GM19023 (cell line): ENCODE measurements around the gene ACAN.

Experiments used
- ATAC-seq: cut with Tn5 transposase; IDR thresholded peaks from one replicate; pipeline ENCODE4 v1.9.1; 2021; ENCODE audit warnings: mild to moderate bottlenecking, moderate library complexity; ENCODE audit not compliant: unreplicated experiment

Gene ACAN

DNA sequence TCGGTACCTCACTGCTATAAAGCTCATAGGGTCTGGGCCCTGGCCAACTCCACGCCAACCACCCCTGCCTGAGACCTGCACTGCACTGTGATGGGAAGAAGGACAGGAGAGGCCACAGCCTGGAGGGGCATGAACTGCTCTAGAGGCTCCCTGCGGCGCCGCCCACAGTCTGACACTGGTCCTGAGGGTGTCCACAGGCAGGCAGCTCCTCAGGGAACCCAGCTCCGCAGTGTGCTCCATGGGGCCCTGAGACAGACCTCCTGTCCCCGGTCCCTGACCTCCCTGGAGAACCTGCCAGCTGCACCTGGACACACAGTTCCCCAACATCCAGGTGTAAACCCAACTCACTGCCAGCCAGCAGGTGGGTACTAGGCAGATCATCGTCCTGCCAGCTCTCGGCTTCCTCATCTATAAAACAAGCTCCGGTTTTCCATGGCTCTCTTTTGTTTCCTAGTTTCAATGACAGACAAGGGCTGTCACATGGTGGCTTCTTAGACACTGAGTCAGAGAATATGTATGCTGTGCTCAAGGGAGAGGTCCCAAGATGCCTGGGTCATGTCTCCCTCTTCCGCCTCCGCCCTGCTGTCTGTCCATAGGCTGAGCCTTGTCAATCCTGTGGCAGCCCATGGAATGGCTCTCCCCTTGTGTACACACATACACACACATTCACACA, 97.2 kb downstream of the ACAN start:
- no peak for ATAC-seq

- no peak for ATAC-seq
These were observed 97.8 kb downstream of the ACAN start for GRCh38 chr15:88900982-88901418.

- ATAC-seq = no peak
These were observed 98.4 kb downstream of the ACAN start for GRCh38 chr15:88901508-88902220.

GRCh38 chr15:88902221-88902835, 99.1 kb downstream of the ACAN start:
- ATAC-seq = no peak

DNA sequence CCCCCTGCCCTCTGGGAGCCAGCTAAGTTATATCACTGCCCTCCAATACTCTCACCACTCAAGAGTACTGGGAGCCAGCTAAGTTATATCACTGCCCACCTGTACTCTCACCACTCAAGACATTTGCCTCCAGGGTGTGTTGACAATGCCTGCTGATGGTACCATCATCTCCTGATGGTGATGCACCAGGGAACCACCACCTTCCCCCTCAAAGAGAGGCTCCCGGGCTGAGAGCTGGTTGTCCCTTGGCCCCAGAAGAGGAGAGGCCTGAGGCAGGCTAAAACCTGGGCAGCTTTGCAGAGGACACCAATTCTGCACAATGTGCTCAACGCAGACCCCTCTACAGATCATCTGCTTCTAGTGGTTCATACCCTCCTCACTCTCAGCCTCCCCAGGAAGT, 99.6 kb downstream of the ACAN start:
- ATAC-seq = no peak

DNA sequence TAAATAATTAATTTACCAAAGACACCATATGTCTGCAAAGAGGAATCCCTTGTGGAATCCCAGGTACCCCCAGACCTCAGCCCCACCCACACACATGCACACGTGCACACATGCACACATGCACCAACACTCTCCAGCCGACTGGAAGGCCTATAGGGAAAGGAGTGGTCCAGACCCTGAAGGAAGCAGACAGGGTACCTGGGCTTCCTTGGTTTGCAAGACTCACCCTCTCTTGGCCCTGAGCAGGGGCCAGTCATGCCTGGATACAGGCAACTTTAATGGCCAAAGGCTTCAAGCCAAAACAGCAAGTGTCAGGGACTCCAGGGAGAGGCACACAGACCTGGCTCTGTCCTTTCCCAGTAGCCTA, 101.0 kb downstream of the ACAN start:
- ATAC-seq = no peak

DNA sequence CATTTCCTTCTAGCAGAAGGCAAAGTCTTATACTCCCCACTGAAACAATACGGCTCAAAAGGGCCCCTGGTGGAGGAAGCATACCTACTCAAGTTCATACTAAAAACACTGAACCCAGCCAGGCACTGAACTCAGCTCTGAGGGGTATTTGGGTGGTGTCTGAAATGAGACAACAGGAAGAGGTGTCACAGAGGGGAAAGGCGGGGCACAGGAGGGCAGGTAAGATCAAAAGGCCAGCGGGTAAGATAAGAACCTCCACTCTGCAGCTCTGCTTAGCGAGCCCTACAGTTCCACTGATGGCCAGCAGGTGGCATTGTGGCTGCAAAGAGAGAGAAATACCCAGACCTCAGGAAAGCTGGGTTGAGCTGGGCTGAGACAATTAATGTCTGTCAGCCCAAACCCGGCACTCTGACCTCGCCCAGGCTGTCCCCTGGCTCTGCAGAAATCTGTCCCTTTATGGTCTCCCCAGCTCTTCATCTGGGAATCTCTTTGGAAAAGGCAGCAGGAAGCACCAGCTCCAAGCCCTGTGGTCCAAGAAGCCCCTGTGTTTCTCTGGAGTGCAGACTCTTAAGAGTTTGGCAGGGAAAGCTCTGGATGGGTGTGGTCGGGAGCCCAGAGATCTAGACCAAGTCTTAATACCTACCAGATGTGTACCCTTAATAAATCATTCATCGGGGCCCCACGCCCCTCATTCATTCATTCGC, 101.5 kb downstream of the ACAN start:
- ATAC-seq = peak; percentile 82

DNA sequence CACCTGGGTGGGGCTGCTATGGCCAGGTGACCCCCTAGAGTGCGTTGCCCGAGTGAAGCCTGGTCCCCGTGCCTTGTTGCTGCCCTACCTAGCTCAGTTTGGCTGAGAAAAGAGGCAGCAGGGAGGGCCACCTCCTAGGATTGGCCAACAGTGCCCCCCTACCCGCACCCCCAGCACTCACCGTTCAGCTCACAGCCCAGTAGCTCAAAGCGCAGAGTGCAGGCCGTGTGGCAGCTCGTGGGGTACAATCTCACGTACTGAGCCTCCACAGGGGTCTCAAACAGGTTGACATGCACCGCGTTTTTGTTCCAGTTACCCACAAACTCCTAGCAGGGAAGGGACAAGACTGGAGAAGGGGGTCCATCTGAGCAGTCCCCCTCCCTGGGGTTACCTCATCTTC, 102.3 kb downstream of the ACAN start:
- no peak for ATAC-seq

DNA sequence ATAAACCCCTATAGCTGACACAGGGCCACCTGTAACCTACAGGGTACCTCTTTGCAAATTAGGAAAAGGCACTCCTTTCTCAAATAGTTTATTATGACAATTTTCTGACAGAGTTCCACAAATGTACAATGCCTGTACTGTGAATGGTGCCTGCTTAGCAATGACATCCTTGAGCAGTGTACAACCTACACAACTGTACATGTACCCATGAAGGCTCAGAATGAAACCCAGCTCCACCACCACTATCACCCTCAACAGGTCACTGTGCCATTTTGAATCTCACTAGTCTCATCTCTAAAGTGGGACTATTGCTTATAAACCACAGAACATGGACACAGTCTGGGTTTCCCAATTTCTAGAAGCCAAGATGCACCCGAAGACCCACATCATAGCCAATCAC, 102.9 kb downstream of the ACAN start:
- ATAC-seq = no peak

GRCh38 chr15:88906551-88906950, 103.3 kb downstream of the ACAN start:
- no peak for ATAC-seq

DNA sequence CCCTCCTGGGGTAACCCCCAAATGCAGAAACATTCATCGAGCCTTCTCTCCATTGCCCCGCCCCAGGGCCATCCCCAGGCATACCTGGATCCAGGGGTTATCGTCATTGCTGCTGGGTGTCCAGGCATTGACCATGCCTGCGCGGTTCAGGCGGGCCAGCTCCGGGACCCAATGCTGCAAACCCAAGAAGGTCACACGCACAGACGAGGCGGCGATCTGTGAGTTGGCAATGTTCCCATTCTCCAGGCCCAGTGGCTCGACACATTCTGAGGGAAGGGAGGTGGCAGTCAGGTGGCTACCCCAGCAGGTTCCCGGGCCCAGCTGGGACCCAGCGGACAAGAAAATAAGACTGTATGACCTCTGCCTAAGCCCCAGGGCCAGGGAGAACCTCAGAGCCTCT, 103.9 kb downstream of the ACAN start:
- no peak for ATAC-seq

- no peak for ATAC-seq
These were observed 104.9 kb downstream of the ACAN start for GRCh38 chr15:88908123-88908522.

DNA sequence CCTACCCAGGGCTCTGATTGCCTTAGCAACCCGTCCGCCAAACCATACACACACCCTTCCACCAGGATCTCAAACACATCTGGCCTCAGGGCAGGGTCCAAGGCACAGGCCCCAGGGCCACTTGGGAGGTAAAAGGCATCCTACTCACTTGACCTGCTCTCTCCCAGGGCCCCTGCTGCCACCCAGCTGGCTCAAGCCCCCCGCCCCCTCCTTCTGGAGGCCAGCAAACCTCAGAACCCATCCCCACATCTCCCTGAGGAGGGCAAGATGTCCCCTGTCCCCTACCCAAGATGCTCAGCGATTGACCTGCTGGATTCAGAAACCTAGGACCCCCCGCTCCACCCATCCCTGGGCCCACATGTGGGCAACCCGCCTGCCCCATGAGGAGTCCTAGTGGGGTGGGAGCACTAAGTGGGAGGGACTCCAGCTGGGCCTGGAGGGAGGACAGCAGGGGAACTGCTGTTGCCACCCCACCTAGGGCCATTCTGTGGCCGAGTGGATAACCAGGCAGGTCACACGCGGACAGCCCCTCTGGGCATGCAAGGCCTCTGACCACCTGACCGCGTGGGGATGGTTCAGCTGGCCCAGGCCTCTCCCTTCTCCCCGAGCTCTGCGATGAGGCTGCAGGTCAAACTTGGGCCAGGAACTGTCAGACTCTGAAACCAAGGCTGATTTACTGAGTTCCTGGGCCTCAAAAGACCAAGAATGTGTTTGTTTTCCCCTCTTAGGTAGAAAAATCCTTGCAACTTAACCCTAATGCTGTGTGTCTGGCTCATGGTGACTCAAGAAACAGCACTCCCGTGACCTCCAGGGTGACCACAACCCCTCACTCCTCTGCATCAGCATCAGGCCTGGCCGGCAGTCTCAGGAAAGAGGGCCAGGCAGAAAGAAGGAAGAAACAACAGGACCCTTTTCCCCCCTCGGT, 105.7 kb downstream of the ACAN start:
- no peak for ATAC-seq

GRCh38 chr15:88909956-88910831, 107.0 kb downstream of the ACAN start:
- no peak for ATAC-seq

DNA sequence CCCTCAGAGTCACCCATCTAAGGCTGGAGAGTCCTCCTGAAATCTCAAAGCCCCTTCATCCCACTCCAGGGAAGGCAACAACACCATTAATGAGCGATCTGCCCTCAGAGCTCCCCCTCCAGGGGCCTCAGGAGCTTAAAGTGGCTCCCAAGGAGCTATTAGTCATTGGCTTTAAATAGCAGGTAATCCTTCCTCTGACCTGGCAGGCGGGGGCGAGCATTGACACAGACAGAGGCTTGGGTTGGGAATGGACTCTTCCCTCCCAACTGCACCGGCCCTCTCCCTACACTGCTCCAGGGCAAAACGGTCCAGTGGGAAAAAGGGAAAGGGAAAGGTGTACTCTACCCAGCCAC, 108.5 kb downstream of the ACAN start:
- no peak for ATAC-seq

GRCh38 chr15:88912500-88912921, 109.3 kb downstream of the ACAN start:
- ATAC-seq = no peak

DNA sequence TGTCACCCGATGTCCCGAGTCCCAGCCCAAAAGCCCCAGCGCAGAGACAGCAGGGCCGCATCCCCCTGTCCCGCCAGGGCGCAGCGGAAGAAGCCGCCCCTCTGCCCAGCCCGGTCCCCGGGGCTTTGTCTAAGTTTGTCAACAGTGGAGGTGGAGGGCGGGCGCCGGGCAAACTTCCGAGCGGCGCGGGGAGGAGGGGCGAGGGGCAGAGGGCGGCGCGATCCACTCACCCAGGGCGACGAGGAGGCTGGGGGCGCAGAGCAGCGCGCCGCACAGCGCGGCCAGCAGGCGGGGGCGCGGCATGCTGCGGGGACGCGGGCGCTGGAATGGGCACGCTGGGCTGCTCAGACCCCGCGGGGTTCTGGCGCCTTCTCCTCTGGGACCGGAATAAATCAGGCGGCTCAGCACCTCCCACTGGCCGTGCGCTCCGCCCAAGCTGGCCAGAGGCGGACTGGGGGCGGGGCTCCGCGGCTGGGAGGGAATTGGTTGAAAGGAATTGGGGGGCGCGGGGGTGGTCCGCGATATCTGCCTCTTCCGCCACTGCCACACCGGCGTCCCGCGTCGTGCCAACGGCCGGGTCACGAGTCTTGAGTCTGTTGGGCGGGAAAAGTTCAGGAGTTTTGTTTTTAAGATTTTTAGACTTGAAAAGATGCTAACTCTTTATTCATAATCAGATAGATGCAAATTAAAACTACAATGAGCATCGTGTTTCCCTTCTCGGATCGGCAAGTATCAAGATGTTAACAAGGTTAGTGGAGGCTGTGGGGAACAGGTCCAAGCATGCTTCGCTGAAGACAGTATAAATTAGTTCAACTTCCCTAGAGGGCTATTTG, 110.0 kb downstream of the ACAN start, which contains the start of gene MFGE8:
Gene MFGE8 (minus strand): TSS at position 363 of the 833 bp plus-strand sequence. CDS start 60 bp downstream, at position 303.
- ATAC-seq = peak; percentile 82

GRCh38 chr15:88913850-88914169, 110.6 kb downstream of the ACAN start:
- no peak for ATAC-seq

- ATAC-seq = no peak
These were observed 112.1 kb downstream of the ACAN start for GRCh38 chr15:88915354-88915753.
